NCI-H460 (cell line): Measurements from ENCODE around the gene SPTBN1. TPM values are rescaled to one million over a fixed set of nuclear protein-coding genes. Genes with fewer than 3 reads are reported as not detected.

Experiments
- DNase-seq: peaks from one replicate; pipeline ENCODE4 v3.0.0-alpha.2; 2016; ENCODE audit warnings: low read depth; ENCODE audit errors: extremely low read depth
- total RNA-seq: library from RNA; depleted of rRNA; stranded (reverse); fragments of >200 nt; shearing (Covaris generic); gene quantifications from 2 replicates; pipeline ENCODE4 v1.2.3, GENCODE V29; 2014

Gene SPTBN1
- total RNA-seq, 1 experiment from 2014 or later, result 266 TPM

DNA sequence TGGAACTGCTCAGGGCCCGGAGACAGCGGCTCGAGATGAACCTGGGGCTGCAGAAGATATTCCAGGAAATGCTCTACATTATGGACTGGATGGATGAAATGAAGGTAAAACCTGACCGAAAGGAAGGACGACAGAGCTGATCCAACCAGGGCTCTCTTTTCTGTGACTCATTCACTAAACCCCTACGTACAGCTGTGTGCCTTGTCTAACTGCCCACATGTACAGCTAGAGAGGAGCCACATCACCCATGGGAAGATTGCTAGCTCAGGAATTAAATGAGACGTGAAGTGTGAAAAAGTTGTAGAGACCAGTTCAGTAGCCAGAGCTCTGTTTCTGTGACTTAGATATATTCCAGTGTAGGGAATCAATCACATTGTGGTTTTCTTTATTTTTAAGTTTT is 170.0 kb downstream of the SPTBN1 start:
- DNase-seq, result no peak

DNA sequence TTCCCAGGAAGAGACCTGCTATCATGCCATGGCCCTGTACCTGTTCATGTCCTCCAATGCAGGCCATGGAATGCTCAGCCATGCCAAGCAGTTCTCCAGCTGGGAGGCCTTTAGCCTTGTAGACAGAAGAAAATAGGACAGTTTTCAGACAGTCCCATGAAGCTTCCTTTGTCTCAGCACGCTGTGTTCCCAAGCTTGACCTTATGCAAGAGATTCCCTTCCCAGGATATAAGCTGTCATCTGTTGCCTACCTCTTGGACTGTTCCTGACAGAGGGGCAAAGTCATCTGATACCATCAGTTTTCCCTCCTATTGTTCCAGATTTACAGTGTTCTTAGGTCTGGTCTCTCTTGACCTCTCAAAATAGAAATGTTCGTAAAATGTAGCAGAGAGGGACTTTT is 170.8 kb downstream of the SPTBN1 start:
- no peak for DNase-seq

DNA sequence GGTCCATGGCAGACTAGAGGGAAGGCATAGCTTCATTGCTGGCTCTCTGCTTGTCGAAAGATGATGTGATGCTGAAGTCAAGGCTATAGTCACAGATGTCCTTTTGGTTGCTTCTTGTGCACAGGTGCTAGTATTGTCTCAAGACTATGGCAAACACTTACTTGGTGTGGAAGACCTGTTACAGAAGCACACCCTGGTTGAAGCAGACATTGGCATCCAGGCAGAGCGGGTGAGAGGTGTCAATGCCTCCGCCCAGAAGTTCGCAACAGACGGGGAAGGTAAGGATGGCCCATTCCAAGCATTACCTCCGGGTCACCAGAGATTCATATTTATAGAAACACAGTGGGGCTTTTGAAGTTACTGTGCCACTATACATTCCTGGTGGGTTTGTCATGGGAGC is 171.8 kb downstream of the SPTBN1 start:
- DNase-seq, result no peak

DNA sequence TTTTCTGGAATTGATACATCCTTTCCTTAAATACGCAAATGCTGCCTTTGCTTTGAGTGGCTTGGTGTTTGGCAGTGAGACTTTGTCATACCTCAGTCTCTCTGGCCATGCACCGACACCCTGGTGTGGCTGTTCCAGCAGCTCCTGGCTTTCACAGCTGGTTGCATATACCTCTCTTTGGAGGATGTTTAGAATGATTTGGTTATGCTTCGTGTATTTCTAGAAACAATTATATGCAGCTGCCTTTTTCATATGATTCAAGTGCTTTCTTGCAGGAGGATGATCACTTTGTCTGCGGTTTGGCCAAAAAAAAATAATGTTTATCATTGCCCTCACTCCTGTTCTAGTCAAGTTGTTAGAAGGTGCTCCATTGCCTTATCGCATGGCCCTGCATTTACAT is 172.3 kb downstream of the SPTBN1 start:
- no peak for DNase-seq

DNA sequence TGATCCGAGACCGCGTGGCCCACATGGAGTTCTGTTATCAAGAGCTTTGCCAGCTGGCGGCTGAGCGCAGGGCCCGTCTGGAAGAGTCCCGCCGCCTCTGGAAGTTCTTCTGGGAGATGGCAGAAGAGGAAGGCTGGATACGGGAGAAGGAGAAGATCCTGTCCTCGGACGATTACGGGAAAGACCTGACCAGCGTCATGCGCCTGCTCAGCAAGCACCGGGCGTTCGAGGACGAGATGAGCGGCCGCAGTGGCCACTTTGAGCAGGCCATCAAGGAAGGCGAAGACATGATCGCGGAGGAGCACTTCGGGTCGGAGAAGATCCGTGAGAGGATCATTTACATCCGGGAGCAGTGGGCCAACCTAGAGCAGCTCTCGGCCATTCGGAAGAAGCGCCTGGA is 172.8 kb downstream of the SPTBN1 start:
- DNase-seq, result no peak

DNA sequence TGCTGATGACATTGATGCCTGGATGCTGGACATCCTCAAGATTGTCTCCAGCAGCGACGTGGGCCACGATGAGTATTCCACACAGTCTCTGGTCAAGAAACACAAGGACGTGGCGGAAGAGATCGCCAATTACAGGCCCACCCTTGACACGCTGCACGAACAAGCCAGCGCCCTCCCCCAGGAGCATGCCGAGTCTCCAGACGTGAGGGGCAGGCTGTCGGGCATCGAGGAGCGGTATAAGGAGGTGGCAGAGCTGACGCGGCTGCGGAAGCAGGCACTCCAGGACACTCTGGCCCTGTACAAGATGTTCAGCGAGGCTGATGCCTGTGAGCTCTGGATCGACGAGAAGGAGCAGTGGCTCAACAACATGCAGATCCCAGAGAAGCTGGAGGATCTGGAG is 173.3 kb downstream of the SPTBN1 start:
- DNase-seq, result no peak

DNA sequence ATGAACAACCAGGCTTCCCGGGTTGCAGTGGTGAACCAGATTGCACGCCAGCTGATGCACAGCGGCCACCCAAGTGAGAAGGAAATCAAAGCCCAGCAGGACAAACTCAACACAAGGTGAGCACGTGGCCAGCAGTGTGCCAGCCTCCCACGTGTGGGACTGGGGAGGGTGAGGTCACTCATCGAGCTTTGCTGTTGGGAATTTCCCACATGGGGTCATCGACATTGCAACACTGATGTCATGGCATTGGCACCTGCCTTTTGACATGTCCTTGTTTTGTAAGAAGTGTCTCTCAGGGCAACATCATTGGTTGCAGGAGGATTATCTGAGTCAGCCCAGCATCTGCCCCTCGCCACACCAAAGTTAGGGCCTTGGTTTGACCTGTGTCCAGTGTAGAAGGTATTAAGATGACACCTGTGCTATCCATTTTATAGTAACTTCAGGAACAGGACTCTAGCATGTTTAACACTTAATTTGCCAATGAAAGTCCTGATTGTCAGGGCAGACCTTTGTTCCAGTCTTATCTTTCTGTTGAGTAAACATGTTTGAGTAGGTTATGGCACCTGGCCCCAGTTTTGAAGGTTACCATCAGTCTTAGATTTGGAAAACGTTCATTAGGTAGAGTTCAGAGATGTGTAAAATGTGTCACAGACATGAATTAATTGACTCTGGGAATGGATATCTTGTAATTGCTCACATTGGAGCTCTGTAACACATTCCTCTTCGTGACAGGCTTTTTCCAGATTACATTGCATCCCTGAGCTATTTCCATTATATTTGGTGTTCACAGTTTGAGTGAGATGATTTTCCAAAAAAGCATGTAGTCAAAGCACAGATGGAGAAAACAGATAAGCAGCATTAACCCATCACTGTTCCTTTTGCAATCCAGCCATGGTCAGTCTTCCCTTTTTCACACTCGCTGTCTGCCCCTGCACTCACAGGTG is 174.1 kb downstream of the SPTBN1 start:
- DNase-seq, result peak; percentile 12

DNA sequence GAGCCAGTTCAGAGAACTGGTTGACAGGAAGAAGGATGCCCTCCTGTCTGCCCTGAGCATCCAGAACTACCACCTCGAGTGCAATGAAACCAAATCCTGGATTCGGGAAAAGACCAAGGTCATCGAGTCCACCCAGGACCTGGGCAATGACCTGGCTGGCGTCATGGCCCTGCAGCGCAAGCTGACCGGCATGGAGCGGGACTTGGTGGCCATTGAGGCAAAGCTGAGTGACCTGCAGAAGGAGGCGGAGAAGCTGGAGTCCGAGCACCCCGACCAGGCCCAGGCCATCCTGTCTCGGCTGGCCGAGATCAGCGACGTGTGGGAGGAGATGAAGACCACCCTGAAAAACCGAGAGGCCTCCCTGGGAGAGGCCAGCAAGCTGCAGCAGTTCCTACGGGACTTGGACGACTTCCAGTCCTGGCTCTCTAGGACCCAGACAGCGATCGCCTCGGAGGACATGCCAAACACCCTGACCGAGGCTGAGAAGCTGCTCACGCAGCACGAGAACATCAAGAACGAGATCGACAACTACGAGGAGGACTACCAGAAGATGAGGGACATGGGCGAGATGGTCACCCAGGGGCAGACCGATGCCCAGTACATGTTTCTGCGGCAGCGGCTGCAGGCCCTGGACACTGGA is 174.9 kb downstream of the SPTBN1 start:
- no peak for DNase-seq

DNA sequence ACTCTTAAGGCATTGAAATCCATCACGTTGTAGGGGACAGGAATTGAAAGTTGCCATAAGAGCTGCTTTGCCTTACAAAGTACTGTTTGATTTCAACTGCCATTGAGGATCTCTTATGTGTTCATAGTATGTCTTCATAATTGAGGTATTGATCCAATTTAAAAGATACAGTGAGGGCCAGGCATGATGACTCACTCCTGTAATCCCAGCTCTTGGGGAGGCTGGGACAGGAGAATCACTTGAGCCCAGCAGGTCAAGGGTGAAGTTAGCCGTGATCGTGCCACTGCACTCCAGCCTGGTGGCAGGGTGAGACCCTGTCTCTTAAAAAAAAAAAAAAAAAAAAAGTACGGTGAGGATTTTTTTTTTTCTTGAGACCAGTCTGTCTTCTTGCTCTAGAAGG is 175.6 kb downstream of the SPTBN1 start:
- no peak for DNase-seq

DNA sequence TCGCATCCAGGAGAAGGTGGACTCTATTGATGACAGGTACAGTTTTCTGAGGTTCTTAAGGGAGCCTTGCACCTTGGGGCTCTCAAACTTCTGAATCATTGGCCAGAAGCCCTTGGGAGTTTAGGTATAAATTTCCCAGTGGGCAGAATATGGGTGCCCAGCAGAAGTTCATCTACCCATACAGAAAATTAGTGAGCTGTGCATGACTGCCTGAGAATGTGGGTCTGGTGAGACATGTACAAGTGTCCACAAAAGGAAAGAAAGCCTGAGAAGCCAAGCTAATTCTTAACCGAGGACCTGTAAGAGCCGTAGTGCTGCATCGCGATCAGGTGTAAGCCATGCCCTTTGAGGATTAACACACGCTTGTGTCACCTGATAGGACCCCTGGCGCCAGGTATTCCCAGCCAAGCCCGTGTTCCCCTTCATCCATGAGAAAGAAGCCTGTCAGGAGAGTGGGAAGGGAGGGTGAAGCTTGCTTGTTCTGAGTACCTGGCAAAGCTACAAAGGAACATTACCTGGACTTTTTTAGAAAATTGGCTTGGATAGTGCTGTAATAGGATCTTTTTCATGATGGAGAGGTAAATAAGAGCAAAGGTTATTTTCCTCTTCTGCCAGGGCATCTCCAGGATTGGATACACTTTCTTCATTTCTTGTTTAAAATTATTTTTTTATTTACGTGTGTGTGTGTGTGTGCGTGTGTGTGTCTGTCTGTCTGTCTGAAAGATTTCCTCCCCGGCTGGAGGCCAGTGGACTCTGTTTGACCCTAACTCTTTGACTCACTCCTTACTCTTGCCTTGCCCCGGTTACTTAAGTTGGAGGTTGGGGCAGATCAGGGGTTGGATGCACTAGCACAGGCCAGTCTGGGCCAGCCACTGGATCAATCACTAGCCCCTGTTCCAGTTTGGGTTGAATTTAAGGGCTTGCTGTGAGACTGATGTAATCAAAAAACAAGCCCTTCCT is 176.9 kb downstream of the SPTBN1 start:
- DNase-seq, result no peak

DNA sequence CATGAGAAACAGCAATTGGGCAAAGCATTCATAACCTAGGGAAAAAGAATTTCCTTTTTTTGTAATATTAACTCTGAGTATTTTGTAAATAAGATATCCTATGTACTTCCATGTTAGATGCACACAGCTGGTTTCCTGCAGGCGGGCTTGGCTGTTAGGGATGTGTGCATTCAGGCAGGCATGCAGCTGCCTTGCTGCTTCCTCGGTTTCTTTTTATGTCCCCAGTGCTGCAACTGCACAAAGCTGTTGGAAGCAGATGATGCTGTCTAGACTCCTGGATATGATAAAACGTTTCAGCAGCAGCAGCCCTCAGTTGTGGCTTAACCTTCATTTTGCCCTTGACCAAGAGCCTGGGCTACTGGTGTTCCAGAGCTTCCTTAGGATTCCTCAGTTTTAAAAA is 177.9 kb downstream of the SPTBN1 start:
- DNase-seq, result no peak

DNA sequence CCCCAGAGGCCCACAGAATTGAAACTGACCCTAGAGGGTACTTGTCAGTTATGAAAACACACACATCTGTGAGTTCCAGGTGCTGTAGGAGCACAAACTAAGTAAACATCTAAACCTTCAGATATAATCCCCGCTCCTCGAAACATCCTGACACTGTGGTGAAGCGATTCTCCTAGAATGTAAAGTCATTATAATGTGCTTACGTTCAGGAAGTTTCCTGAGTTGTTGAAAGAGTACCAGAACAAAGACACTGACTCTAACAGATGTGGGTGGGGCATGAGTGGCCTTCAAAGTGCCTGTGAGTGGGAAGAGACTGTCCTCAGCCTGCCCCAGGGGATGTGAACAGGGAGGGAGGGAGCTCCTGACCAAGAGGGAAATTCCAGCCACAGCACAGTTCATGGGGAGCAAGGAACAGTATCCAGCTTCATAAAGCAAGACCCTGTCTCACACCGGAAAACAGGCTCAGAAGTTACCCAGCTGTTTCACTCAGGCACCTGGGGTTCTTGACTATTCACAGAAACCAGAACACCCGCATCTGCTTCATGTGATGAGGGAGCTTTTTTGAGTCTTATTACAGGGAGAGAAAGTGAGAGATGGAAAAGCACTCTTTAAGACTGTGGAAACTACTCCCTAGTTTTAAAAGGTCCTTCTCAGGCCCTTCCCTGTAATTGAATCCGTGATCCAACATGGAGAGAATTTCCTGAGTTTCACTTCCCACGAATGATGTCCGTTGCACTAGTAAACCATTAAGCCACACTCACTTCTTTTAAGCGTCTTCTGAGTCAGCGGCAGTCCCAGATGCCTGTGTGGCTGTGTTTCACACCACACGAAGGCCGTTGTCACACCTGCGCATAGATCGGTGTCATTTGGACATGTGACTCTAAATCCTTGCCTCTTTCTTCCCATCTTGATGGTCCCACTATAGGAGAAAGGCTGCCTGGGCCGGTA is 178.7 kb downstream of the SPTBN1 start:
- DNase-seq, result no peak

DNA sequence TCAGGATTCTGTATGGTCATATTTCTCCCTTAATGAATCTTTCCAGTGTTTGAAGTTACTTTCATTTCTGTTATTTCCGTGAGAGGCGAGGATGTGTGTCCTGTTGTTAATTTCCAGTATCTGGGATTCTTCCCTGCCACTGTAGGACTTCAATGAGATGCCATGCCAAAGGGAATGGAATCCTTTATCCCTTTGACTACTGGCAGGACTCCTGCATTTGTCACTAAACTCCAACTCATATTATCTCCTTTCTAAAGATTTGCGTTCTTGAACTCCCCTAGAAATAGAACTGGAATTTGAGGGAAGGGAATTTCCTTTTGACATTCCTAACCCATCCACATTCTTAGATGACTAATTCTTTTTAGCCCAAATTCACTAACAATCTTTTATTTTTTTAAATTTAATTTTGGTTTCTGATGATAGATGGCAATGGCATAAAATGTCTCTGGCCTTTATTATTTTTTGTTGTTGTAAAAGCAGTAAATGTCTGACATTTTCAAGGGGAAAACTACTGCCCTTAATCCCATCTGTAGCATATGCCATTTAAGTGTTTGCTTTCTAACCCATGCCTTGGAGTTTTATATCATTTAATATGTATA is 179.5 kb downstream of the SPTBN1 start:
- DNase-seq, result no peak

DNA sequence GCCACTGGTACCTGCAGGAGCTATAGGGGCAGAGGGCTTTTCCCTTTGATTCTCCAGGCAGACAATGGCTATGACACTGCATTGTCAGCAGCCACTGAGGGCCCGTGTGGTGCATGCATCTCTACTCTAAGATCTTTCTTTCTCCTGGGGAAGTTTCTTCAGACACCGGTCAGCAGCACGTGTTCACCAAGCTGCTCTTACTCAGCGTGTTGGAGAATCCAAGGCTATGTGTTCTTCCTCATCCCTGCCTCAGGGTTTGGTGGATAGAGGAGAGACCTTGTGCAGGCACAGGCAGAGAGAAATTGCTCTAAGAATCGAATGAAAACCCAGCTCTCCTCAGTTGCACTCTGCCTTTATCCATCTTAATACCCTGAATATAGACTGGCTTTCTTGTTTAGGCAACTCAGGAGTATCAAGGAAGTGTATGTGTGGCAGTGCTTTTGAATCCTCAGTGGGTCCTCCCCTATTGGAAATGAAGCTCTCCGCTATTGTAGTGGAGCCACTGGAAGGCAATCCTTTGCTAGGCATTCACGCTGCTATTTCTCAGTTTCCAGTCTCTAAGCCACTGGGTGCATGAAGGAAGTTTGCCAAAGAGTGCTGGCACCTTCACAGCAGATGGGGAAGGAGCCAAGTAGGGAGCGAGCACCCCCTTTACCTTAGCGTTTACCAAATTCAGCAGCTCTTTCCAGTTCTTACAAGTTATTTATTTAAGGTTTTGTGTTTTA is 180.4 kb downstream of the SPTBN1 start:
- no peak for DNase-seq

DNA sequence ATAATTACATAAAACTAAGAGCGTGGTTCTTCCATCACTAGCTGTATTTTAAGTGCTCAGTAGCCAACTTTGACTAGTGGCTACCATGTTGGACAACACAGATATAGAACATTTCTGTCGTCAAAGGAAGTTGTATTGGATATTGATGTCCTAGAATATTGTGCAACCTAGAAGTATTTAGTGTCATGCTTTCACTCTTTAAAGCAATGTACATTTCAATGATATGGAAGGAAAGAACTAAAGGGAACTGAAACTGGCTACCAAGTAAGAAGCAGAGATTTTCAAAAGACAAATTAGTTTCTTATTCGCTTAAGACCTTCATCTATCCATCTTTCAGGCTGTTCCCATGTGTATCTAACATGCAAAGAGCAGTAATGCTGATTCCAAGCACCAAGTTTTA is 182.0 kb downstream of the SPTBN1 start:
- no peak for DNase-seq

DNA sequence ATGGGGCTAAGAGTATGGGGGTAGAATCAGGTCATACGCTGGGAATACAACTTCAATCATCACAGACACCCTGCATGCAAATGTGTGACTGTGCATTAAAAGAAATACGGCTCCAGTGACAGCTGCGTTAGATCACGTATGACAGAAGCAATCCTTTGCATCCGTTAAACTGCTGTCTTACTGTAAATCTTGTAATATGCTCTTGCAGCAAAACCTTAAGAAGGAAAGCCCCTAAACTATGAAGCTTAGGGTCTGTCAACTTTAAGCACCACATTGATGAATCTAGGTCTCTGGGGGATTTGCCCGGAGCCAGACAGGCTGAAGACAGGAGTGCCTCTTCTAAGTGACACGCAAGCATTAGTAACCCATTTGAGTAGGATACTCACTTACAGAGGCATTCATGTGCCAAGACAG is 182.7 kb downstream of the SPTBN1 start:
- DNase-seq, result no peak

DNA sequence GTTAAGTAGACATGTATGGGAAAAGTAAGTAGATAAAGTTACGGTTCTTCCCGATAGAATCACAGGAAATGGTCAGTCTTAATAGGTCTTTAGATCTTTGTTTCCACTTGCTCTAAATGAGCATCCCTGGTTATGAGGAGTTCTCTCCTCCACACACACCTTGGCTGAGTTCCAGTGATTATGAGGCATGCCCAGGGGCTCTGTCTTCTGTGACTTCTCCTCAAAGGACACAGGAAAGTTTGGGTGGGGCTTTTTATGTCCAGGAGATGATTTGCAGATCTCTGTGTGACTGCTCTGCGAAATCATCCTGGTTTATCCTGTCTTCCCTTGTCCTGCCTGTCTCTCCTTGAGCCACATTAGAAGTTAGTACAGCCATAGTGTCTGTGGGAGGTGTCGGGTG is 183.5 kb downstream of the SPTBN1 start:
- no peak for DNase-seq

DNA sequence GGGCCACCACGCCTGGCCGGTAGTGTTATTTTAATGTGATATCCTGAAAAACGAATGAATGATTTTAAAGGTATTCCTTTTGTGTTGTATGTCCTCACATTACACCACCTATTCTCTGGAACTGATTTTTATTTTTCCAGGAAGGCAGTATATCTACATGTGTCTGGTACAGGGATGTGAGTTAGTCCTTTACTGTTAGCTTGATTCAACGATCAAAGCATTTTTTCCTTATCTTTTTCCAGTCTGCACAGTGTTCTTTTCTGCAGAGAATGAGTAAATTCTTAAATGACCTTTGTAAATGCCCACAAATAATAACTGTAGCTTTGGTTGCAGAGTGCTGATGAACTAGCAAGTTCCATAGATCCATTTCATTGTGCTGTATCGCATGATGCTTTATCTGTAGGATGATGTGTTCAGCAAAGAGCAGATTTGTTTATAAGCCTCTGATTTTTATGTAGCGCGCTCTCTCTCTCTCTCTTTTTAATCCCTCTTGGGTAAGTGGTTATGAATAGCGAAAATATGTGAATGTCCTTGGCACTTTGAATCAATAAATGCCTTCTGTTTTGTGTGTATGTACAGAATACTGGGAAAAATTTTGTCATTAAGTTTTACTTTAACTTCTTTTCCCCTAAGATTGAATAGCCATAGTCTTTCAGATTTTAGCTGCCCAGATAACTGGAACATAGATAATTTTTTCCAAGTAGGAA is 184.9 kb downstream of the SPTBN1 start:
- DNase-seq, result no peak
